ENCODE results near the gene BRINP3. TPM values are rescaled to one million over a fixed set of nuclear protein-coding genes. Genes with fewer than 3 reads are reported as not detected.
A peak's percentile ranks its signal among the peaks of the same experiment; 100 is the strongest.

Gene BRINP3
- total RNA-seq, 1 donor from 2014 or later: not detected

DNA sequence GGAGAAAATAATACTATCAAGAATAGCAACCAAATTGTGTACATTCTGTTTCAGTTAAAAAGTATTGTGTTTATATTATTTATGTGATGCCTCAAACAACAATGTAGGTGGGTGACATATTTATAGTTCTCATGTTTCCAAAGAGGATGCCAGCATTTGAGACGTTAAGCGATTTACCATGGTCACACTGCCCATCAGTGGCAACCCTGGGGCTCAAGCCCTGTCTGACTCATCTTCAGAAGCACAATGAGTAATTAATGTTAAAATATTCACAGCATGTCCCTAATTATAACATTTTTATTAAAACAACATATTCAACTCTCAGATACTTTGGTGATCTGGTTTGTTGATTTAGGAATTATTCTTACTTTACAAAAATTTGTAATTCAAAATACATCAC, 409.4 kb downstream of the BRINP3 start:
- no peaks in the 10 kb centered on the region for H3K27me3 ChIP-seq (ENCODE audit: insufficient read depth, low read length)
- no peaks in the 10 kb centered on the region for H3K36me3 ChIP-seq (ENCODE audit: insufficient read depth, low read length)
- H3K4me2 ChIP-seq (ENCODE audit: low read length): no peak overlapping the region
- no peaks in the 10 kb centered on the region for H3K36me3 Mint-ChIP-seq (ENCODE audit: low read depth, unreplicated experiment)
- peaks cover 8% of the 10 kb centered on the region for H3K4me1 Mint-ChIP-seq (ENCODE audit: low read depth, unreplicated experiment)
- H3K9ac ChIP-seq (ENCODE audit: low read length): no peak overlapping the region
- no peak overlapping the region for H3K27ac Mint-ChIP-seq (ENCODE audit: unreplicated experiment)
- no peak overlapping the region for H3K4me3 Mint-ChIP-seq (ENCODE audit: unreplicated experiment)
- H2AFZ ChIP-seq (ENCODE audit: low read depth, low read length): no peak overlapping the region
- H3K27me3 Mint-ChIP-seq (ENCODE audit: low read depth, unreplicated experiment): no peaks in the 10 kb centered on the region
- H3K27ac ChIP-seq (ENCODE audit: low read depth, low read length): no peak overlapping the region
- FAIRE-seq: no peak
- no peak overlapping the region for H3K4me3 ChIP-seq (ENCODE audit: insufficient read depth, low read depth, low read length)
- no peak for TF ChIP-seq EZH2 (IDR thresholded peaks at IDR 0.05; ENCODE audit: insufficient read depth, low read length)
- TF ChIP-seq, protein P1, sequence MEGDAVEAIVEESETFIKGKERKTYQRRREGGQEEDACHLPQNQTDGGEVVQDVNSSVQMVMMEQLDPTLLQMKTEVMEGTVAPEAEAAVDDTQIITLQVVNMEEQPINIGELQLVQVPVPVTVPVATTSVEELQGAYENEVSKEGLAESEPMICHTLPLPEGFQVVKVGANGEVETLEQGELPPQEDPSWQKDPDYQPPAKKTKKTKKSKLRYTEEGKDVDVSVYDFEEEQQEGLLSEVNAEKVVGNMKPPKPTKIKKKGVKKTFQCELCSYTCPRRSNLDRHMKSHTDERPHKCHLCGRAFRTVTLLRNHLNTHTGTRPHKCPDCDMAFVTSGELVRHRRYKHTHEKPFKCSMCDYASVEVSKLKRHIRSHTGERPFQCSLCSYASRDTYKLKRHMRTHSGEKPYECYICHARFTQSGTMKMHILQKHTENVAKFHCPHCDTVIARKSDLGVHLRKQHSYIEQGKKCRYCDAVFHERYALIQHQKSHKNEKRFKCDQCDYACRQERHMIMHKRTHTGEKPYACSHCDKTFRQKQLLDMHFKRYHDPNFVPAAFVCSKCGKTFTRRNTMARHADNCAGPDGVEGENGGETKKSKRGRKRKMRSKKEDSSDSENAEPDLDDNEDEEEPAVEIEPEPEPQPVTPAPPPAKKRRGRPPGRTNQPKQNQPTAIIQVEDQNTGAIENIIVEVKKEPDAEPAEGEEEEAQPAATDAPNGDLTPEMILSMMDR (IDR thresholded peaks at IDR 0.05; ENCODE audit: insufficient read depth, low read depth, low read length): no peak
- H3K9me3 Mint-ChIP-seq (ENCODE audit: unreplicated experiment): no peaks in the 10 kb centered on the region
- no peaks in the 10 kb centered on the region for H3K4me1 ChIP-seq (ENCODE audit: insufficient read depth, low read length)
- no peaks in the 10 kb centered on the region for H4K20me1 ChIP-seq (ENCODE audit: insufficient read depth, low read length)
- no peak for DNase-seq (ENCODE audit: low read depth)
- no peaks in the 10 kb centered on the region for H3K79me2 ChIP-seq (ENCODE audit: insufficient read depth, low read length)
- no peaks in the 10 kb centered on the region for H3K9me3 ChIP-seq (ENCODE audit: insufficient read depth, low read depth, low read length)

DNA sequence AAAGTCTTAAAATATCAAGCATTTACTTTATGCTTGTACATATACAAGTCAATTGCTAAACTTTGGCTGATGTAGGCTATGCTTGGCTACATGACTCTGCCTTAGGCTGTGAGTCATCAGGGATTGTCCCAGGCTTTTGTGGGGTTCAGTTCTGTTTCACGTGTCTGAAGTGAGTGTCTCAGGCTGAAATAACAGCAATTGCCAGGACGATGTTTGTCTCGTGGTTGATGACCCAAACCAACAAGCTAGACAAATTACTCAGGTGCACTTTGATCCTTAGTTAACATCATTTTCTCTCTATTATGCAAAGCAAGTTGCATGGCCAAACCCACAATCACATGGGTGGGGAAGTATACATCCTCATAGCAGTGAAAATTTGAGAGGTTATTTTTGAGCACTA, 410.1 kb downstream of the BRINP3 start:
- Histone ChIP-seq H3K36me3 (ENCODE audit: insufficient read depth, low read length) (no peaks in the 10 kb centered on the region), H2AFZ (ENCODE audit: low read depth, low read length) (no peak overlapping the region), H3K4me1 (ENCODE audit: insufficient read depth, low read length) (no peaks in the 10 kb centered on the region), H3K9ac (ENCODE audit: low read length) (no peak overlapping the region), H3K4me2 (ENCODE audit: low read length) (no peak overlapping the region), H3K9me3 (ENCODE audit: insufficient read depth, low read depth, low read length) (no peaks in the 10 kb centered on the region), H3K27me3 (ENCODE audit: insufficient read depth, low read length) (no peaks in the 10 kb centered on the region), H4K20me1 (ENCODE audit: insufficient read depth, low read length) (no peaks in the 10 kb centered on the region), H3K27ac (ENCODE audit: low read depth, low read length) (no peak overlapping the region), H3K4me3 (ENCODE audit: insufficient read depth, low read depth, low read length) (no peak overlapping the region), H3K79me2 (ENCODE audit: insufficient read depth, low read length) (no peaks in the 10 kb centered on the region)
- Mint-ChIP-seq H3K36me3 (ENCODE audit: low read depth, unreplicated experiment) (no peaks in the 10 kb centered on the region), H3K4me1 (ENCODE audit: low read depth, unreplicated experiment) (peaks cover 8% of the 10 kb centered on the region), H3K4me3 (ENCODE audit: unreplicated experiment) (no peak overlapping the region), H3K27me3 (ENCODE audit: low read depth, unreplicated experiment) (no peaks in the 10 kb centered on the region), H3K27ac (ENCODE audit: unreplicated experiment) (no peak overlapping the region), H3K9me3 (ENCODE audit: unreplicated experiment) (no peaks in the 10 kb centered on the region)
- peak; percentile 9 for FAIRE-seq
- DNase-seq (ENCODE audit: low read depth): peak; percentile 69
- TF ChIP-seq EZH2 (IDR thresholded peaks at IDR 0.05; ENCODE audit: insufficient read depth, low read length): no peak
- TF ChIP-seq, protein P1 (IDR thresholded peaks at IDR 0.05; ENCODE audit: insufficient read depth, low read depth, low read length): no peak

DNA sequence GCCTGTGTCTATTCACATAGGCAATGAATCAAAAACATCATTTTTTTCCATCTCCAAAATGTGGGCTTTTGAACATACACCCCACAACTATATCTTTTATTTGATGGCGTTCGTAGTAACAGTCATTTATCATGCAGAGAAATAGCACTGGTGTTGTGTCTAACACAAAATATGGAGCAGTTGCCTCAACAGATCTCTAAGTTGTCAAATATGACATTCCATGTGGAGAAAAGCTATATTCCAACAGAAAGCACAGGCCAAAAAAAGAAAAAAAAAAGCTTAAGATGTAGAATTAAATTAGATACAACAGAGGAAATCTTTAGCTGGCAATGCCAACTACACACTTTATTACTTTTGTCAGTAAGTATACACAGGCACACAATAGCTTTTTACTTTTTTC, 411.7 kb downstream of the BRINP3 start:
- DNase-seq (ENCODE audit: low read depth) (no peak), FAIRE-seq (no peak)
- Histone ChIP-seq H3K9ac (ENCODE audit: low read length) (no peak overlapping the region), H3K27me3 (ENCODE audit: insufficient read depth, low read length) (no peaks in the 10 kb centered on the region), H3K27ac (ENCODE audit: low read depth, low read length) (no peak overlapping the region), H3K79me2 (ENCODE audit: insufficient read depth, low read length) (no peaks in the 10 kb centered on the region), H3K4me2 (ENCODE audit: low read length) (no peak overlapping the region), H3K9me3 (ENCODE audit: insufficient read depth, low read depth, low read length) (no peaks in the 10 kb centered on the region), H2AFZ (ENCODE audit: low read depth, low read length) (no peak overlapping the region), H3K4me1 (ENCODE audit: insufficient read depth, low read length) (no peaks in the 10 kb centered on the region), H3K36me3 (ENCODE audit: insufficient read depth, low read length) (no peaks in the 10 kb centered on the region), H3K4me3 (ENCODE audit: insufficient read depth, low read depth, low read length) (no peak overlapping the region), H4K20me1 (ENCODE audit: insufficient read depth, low read length) (no peaks in the 10 kb centered on the region)
- H3K36me3 Mint-ChIP-seq (ENCODE audit: low read depth, unreplicated experiment): no peaks in the 10 kb centered on the region
- no peaks in the 10 kb centered on the region for H3K9me3 Mint-ChIP-seq (ENCODE audit: unreplicated experiment)
- H3K27ac Mint-ChIP-seq (ENCODE audit: unreplicated experiment): no peak overlapping the region
- no peak overlapping the region for H3K4me3 Mint-ChIP-seq (ENCODE audit: unreplicated experiment)
- no peak for TF ChIP-seq EZH2 (IDR thresholded peaks at IDR 0.05; ENCODE audit: insufficient read depth, low read length)
- TF ChIP-seq, protein P1 (IDR thresholded peaks at IDR 0.05; ENCODE audit: insufficient read depth, low read depth, low read length): no peak
- no peaks in the 10 kb centered on the region for H3K27me3 Mint-ChIP-seq (ENCODE audit: low read depth, unreplicated experiment)
- H3K4me1 Mint-ChIP-seq (ENCODE audit: low read depth, unreplicated experiment): peaks cover 8% of the 10 kb centered on the region

Data from astrocyte (in vitro differentiated cells and primary cell).